Activated CD8-positive, alpha-beta memory T cell treated with anti-CD3 and anti-CD28 coated beads, Interleukin-2, amount 50 U/mL, for 24 hours (primary cell): ENCODE data around the gene RASAL1.

Source experiments
- DNase-seq: peaks from one replicate; pipeline ENCODE4 v3.0.0-alpha.2; 2020; ENCODE audit errors: extremely low read depth

RASAL1 gene

DNA sequence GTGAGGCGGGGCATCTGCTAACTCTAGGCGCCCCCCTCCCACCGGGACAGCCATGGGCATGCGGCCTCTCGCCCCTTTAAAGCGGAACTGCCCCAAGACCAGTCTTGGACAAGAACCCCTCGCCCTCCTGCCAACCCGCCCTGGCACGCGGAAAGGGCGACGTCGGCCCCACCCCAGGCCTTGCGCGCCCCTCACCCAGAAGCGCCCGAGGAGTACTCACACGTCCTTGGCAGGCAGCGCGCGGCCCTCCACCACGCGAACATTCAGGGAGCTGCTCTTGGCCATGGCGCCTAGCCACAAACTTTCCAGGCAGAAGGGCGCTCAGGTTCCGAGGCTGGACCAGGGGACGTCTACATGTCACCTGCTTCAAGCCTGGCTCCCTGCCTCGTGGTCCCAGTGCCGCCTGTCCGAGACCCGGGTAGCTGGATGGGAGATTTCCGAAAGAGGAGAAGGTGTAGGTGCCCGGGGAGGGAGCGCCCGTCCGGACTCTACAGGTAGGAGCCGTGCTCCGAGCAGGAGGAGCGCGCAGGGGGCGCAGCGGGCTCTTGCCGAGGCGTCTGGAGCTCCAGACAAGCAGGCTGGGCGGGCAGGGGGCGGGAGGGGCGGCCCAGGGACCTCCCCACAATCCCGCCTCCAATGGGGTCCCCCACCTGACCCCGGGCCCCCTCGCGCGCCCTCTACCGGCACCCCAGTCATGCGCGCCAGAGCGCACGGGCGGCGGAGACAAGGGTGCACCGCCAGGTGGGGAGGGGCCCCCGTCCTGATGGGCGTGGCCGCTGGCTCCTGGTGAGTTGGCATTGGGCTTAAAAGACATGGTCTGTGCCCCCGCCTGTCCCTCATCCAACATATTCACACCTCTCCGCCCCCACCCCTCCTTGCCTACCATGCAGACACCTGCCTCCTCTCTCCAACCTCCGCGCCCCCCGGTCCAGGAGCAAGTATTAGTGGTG lies at the start of gene RASAL1:
RASAL1 (minus strand) TSS at position 584 of the 950 bp plus-strand sequence; CDS start at position 285, 299 bp downstream.
- peak; percentile 26 for DNase-seq

- DNase-seq: peak; percentile 73
Observed at GRCh38 chr12:113184900-113185179, 49.3 kb upstream of the RASAL1 start.

DNA sequence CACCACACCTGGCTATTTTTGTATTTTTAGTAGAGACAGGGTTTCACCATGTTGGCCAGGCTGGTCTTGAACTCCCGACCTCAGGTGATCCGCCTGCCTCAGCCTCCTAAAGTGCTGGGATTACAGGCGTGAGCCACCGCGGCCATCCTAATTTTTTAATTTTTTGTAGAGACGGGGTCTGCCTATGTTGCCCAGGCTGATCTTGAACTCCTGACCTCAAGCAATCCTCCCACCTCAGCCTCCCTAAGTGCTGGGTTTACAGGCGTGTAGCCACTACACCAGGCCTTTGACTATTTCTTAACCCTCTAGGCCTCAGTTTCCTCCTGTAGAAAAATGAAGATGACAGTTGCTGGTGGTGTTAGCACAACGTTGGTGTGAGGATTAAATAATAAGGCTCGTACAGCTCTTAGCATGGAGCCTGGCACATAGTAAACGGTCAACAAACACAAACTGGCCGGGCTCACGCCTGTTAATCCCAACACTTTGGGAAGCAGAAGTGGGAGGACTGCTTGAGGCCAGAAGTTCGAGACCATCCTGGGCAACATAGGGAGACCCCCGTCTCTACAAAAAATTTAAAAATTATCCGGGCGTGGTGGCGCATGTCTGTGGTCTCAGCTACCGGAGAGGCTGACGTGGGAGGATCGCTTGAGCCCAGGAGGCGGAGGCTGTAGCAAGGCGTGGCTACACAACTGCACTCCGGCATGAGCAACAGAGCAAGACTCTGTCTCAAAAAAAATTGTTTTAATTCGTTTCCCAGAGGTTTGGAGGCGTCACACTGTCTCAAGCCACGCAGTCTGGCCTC lies 48.7 kb upstream of the RASAL1 start:
- no peak for DNase-seq

DNA sequence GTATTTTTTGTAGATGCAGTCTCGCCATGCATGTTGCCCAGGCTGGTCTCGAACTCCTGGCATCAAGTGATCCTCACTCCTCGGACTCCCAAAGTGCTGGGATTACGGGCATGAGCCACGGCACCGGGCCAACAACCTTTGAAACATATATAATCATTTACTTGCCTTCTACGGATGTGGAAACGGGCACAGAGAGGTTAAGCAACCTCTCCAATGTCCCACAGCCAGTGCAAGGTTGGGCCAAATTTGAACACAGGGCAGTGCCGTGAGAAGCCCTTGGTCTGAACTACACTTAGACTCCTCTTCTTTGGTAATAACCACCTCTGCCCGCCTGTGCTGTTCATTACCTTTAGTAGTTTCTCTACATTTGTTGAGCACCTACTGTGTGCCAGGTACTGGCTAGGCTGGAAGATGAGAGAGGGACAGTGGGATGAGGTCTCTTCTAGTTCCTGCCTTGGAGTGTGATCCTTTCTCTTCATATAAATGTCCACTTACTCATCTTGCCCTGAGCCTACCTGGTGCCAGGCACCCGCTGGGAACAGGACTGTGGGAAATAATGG lies 47.5 kb upstream of the RASAL1 start:
- DNase-seq: no peak

DNA sequence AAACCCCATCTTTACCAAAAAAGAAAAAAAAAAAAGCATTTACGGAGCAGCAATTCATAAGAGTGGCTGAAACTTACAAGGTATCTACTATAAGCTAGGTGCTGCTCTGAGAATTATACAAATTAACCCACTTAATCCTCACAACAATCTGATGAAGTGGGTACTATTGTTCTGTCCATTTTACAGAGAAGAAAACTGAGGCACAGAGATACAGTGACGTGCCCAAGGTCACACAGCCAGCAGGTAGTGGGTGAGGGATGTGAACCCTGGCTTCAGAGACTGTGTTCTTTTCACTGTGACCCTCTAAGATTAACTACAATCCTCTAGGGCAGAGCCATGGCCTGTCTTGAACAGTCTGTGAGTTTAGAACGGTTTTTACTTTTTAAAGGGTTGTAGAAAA lies 46.4 kb upstream of the RASAL1 start:
- DNase-seq: no peak

DNA sequence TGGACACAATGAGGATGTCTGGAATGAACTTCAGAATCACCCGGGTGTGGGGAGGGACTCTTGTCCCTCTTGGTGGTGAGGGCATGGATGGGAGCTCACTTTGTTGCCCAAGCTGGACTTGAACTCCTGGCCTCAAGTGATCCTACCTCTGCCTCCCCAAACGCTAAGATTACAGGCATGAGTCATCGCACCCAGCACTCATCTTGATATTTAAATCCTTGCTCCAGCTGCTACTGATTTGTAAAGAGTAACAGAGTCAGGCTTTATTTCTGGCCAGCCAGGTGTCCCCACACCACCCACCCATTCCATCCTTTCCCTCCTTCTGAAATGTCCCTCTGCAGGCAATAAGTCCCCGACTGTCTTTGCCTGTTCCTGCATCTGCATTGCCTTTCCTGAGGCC lies 44.8 kb upstream of the RASAL1 start:
- DNase-seq: no peak

- no peak for DNase-seq
Observed at GRCh38 chr12:113179023-113179422, 43.5 kb upstream of the RASAL1 start.

GRCh38 chr12:113174461-113175384 lies 39.2 kb upstream of the RASAL1 start:
- peak; percentile 62 for DNase-seq

- no peak for DNase-seq
Observed at GRCh38 chr12:113173081-113173698, 37.6 kb upstream of the RASAL1 start.

DNA sequence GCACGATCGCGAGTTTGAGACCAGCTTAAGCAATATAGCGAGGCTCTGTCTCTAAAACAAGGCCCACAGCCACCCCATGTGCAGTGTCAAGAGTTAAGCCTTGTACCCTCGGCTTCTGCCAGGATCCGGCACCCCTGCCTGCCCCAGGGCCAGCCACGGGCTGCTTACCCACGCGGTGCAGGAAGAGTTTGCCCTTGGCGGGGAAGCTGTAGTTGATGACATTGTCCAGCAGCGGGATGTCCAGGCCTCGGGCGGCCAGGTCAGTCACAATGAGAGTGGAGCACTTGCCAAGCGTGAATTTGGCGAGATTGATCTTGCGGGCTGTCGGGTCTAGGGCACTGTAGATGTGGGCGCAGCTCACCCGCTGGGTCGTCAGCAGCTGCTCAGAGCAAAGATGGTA lies 36.6 kb upstream of the RASAL1 start:
- DNase-seq: no peak

DNA sequence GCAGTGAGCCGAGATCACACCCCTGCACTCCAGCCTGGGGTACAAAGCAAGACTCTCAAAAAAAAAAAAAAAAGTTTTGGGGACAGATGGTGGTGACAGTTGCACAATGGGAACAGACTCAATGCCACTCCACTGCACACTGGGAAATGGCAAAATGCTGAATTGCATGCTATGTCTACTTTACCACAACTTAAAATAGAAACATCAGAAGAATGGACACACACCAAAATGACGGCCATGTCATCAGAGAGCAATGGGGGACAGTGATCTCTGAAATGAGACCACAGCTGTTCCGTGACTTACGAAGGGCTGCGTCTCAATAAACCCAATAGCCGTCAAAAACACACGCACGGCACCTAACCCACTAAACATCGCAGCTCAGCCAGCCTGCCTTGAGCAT lies 36.0 kb upstream of the RASAL1 start:
- no peak for DNase-seq

DNA sequence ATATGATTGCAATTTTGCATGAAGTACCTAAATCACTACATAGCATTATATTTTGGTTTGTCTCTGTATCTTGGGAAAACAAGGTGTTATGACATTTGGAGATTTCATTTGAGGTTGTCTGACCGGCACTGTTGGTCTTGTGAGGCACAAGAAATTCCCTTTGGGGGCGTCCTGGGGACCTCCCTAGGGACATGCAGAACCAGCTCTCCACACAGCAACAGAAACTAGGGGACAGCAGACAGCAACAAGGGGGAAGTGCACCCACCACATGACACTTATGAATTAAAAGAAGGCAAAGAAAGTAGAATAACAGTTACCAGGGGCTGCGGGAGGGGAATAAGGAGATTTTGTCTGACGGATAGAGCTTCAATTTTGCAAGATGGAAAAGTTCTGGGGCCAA lies 35.4 kb upstream of the RASAL1 start:
- no peak for DNase-seq

DNA sequence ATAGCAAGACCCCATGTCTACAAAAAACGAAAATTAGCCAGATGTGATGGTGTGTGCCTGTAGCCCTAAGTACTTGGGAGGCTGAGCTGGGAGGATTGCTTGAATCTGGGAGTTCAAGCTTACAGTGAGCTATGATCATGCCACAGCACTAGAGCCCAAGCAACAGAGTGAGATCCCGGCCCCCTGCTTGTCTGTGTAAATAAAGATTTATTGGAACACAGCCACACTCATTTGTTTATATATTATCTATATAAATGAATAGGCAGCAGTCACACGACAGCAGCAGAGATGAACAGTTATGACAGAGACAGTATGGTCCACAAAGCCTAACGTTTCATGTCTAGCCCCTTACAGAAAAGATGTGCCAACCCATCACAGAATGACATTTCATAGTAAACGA lies 34.9 kb upstream of the RASAL1 start:
- no peak for DNase-seq

DNA sequence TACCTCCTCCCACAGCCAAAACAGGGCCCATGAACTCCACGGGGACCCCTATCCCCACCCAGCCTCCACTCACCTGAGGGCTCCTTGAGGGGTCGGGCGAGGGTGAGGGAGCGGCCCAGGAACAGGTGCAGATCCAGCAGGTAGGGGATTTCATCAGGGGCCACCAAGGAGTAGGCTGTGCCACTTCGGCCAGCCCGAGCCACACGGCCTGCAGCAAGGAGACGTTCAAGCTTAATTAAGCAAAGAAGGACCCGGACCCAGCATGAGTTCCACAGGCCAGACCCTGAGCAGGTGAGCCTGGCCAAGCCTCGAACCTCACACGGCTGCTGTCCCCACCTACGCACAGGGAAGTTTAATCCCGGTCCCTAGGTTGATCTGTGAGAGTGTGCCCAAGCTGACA lies 34.1 kb upstream of the RASAL1 start:
- DNase-seq: no peak

GRCh38 chr12:113167868-113168267 lies 32.3 kb upstream of the RASAL1 start:
- no peak for DNase-seq

- no peak for DNase-seq
Observed at GRCh38 chr12:113165521-113166450, 30.2 kb upstream of the RASAL1 start.

DNA sequence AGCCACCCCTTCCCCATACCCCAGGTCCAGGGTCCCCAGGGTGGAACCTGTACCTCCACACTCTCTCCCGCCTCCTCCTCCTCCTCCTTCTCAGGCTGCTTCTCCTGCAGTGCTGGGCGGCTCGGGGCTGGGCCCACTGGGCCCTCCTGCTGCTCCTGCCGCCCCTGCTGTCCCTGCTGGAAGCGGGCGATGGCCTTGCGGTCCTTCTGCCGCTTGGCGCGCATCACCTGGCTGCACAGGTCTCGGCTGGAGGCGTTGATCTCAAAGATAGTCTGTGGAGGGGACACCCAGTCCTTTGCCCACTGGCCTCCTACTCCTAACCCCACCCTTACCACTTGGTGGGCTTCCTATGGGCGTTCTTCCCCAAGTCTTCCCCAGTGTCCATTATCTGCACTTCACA lies 28.5 kb upstream of the RASAL1 start:
- DNase-seq: no peak

DNA sequence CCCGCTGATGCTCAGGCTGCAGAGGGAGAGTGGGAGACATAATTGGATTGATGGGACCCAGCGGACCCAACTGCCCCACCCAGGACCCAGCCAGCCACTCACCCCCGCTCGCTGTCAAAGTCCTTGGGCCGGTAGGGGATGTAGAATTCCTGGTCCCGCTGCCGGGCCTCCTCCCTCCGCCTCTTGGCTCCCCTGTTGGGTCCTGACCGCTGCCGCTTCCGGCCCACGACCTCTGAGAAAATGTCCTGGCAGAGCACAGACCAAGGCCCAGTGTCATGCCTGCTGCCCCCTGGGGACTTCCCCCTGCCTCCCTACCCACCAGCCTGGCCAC lies 27.4 kb upstream of the RASAL1 start:
- DNase-seq: no peak

DNA sequence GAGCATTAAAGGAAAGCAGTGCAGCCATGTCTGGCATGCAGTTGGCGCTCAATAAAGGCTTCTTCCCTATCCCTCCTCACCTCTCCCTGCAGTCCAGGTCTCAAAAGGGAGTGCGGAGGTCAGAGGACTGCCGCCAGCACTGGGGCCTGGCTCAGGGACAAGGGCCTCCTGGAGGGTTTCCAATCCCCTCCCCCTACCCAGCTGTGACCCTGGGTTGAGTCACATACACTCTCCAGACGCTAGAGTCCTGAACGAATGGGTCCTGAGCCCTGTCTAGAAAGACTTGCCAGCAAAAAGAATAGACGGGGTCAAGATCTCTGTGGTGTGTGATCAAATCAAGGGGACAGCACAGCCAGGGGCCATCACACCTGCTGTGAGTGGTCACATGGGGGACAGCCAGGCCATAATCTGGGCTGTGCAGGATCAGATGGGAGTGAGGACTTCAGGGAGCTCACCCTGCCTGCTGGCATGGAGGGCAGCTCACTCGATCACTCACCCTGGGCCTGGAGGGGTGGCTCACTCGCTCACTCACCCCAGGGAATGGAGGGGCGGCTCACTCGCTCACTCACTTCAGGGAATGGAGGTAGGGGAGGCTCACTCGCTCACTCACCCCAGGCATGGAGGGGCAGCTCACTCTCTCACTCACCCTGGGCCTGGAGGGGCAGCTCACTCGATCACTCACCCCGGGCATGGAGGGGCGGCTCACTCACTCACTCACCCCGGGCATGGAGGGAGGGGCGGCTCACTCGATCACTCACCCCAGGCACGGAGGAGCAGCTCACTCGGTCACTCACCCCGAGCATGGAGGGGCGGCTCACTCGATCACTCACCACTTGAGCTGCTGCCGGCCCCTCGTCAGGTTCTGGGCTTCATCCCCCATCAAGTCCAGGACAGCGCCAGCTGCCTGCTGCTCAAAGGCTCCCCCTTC lies 26.8 kb upstream of the RASAL1 start:
- no peak for DNase-seq
